OCI-LY1 (cell line): ENCODE results near the gene C16orf89.

Experiments used
- H2AFZ ChIP-seq: fragments of 200-600 bp; sonication (generic), shearing (Covaris generic); 2 replicates; pipeline ENCODE4 v1.6.0; 2014; ENCODE audit warnings: antibody characterized with exemption, mild to moderate bottlenecking, low read length
- H3F3A ChIP-seq: fragments of 200-600 bp; sonication (generic), shearing (Covaris generic); 2 replicates; pipeline ENCODE4 v1.6.0; 2014; ENCODE audit warnings: mild to moderate bottlenecking, antibody characterized with exemption, low read length, moderate library complexity; ENCODE audit not compliant: insufficient read depth
- H3K27ac ChIP-seq: fragments of 200-600 bp; sonication (generic); 2 replicates; pipeline ENCODE4 v1.5.1; 2014; ENCODE audit warnings: low read length, mixed run types, mild to moderate bottlenecking, low read depth; ENCODE audit not compliant: poor library complexity, severe bottlenecking
- H3K27me3 ChIP-seq: fragments of 200-600 bp; sonication (generic); 2 replicates; pipeline ENCODE4 v1.6.0; 2014; ENCODE audit warnings: antibody characterized with exemption, mild to moderate bottlenecking, low read length, moderate library complexity; ENCODE audit not compliant: insufficient read depth
- H3K36me3 ChIP-seq: fragments of 200-600 bp; sonication (generic); 2 replicates; pipeline ENCODE4 v1.6.1; 2014; ENCODE audit warnings: mild to moderate bottlenecking, antibody characterized with exemption, low read length, moderate library complexity, mixed read lengths; ENCODE audit not compliant: insufficient read depth
- H3K4me1 ChIP-seq: fragments of 200-600 bp; sonication (generic); 2 replicates; pipeline ENCODE4 v1.5.1; 2014; ENCODE audit warnings: mild to moderate bottlenecking, low read length, moderate library complexity; ENCODE audit not compliant: insufficient read depth, severe bottlenecking
- H3K4me2 ChIP-seq: fragments of 200-600 bp; sonication (generic), shearing (Covaris generic); 2 replicates; pipeline ENCODE4 v1.6.1; 2014; ENCODE audit warnings: low read length
- H3K4me3 ChIP-seq: fragments of 200-600 bp; sonication (generic); 2 replicates; pipeline ENCODE4 v1.5.1; 2014; ENCODE audit warnings: low read length, low read depth, mild to moderate bottlenecking, mixed read lengths; ENCODE audit not compliant: poor library complexity, severe bottlenecking
- H3K79me2 ChIP-seq: fragments of 200-600 bp; shearing (Covaris generic); 2 replicates; pipeline ENCODE4 v1.6.1; 2016; ENCODE audit warnings: mixed run types, low read length, mixed read lengths; ENCODE audit not compliant: insufficient read depth
- H3K9ac ChIP-seq: fragments of 200-600 bp; sonication (generic), shearing (Covaris generic); 2 replicates; pipeline ENCODE4 v1.6.1; 2014; ENCODE audit warnings: mild to moderate bottlenecking, low read length, mixed read lengths
- H3K9me2 ChIP-seq: fragments of 200-600 bp; sonication (generic), shearing (Covaris generic); 2 replicates; pipeline ENCODE4 v1.6.1; 2014; ENCODE audit warnings: low read depth, mild to moderate bottlenecking, low read length, mixed read lengths
- H3K9me3 ChIP-seq: fragments of 200-600 bp; shearing (Covaris generic); 2 replicates; pipeline ENCODE4 v1.6.1; 2014; ENCODE audit warnings: low read length, mixed read lengths
- H4K20me1 ChIP-seq: fragments of 200-600 bp; sonication (generic), shearing (Covaris generic); 2 replicates; pipeline ENCODE4 v1.6.0; 2016; ENCODE audit warnings: mild to moderate bottlenecking, low read length; ENCODE audit not compliant: insufficient read depth
- EZH2 ChIP-seq: fragments of 200-600 bp; sonication (generic), shearing (Covaris generic); IDR thresholded peaks from 2 replicates; pipeline ENCODE4 v1.8.0; 2017; ENCODE audit warnings: borderline replicate concordance, mixed run types, mild to moderate bottlenecking, antibody characterized with exemption, low read length, moderate library complexity, mixed read lengths
- TF ChIP-seq, protein P1 (sequence below): fragments of 200-600 bp; sonication (generic), shearing (Covaris generic); IDR thresholded peaks from 2 replicates; pipeline ENCODE4 v1.5.1; 2017; ENCODE audit warnings: mild to moderate bottlenecking, antibody characterized with exemption, low read length, moderate library complexity, mixed read lengths

Gene C16orf89

DNA sequence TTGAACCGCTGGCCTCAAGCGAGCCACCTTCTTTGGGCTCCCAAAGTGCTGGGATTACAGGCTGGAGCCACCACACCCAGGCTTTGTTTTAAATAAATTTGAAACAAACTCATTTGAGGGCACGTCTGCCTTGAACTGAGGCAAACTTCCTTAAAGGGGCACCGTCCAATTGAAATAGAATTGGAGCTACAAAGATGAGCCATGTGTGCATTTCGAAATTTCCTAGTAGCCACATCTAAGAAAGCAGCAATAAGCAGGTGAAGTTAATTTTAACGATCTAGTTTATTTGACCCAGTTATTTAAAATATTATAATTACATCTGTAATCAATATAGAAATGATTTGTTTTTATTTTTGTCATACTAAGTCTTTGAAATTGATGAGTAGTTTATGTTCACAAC lies 755 bp upstream of the C16orf89 start:
- no peak overlapping the region for H3K9ac ChIP-seq
- H3K27me3 ChIP-seq = no peaks in the 10 kb centered on the region
- H3K36me3 ChIP-seq = no peaks in the 10 kb centered on the region
- no peak overlapping the region for H3K4me3 ChIP-seq
- no peak for TF ChIP-seq EZH2
- TF ChIP-seq, protein P1, sequence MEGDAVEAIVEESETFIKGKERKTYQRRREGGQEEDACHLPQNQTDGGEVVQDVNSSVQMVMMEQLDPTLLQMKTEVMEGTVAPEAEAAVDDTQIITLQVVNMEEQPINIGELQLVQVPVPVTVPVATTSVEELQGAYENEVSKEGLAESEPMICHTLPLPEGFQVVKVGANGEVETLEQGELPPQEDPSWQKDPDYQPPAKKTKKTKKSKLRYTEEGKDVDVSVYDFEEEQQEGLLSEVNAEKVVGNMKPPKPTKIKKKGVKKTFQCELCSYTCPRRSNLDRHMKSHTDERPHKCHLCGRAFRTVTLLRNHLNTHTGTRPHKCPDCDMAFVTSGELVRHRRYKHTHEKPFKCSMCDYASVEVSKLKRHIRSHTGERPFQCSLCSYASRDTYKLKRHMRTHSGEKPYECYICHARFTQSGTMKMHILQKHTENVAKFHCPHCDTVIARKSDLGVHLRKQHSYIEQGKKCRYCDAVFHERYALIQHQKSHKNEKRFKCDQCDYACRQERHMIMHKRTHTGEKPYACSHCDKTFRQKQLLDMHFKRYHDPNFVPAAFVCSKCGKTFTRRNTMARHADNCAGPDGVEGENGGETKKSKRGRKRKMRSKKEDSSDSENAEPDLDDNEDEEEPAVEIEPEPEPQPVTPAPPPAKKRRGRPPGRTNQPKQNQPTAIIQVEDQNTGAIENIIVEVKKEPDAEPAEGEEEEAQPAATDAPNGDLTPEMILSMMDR = no peak
- H3K4me2 ChIP-seq = no peak overlapping the region
- no peak overlapping the region for H3K27ac ChIP-seq
- no peaks in the 10 kb centered on the region for H3K9me3 ChIP-seq
- H3K79me2 ChIP-seq = no peaks in the 10 kb centered on the region
- H4K20me1 ChIP-seq = no peaks in the 10 kb centered on the region
- H3K4me1 ChIP-seq = peaks cover 5% of the 10 kb centered on the region
- no peak overlapping the region for H2AFZ ChIP-seq
- no peaks in the 10 kb centered on the region for H3F3A ChIP-seq
- H3K9me2 ChIP-seq = no peaks in the 10 kb centered on the region

DNA sequence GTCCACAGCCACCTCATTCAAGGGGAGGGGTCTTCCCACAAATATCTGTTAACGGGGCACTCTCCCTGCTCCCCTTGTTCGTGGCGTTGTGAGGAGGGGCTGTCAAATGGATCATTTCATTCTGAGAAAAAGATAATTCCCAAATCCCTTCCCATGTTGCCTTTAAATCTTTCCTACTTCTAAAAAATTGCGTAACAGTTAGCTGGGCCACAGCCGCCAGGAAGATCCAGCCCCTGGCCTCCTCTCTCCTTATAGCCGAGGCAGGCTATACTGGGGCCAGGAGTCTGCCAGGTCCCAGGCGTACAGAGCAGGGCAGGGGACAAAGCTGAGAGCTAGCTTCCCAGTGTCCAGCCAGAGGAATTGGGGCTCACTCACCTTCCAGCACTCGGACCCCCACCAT lies 430 bp downstream of the C16orf89 start:
- no peaks in the 10 kb centered on the region for H3K79me2 ChIP-seq
- no peak overlapping the region for H3K27ac ChIP-seq
- H3K4me1 ChIP-seq = no peaks in the 10 kb centered on the region
- no peak overlapping the region for H3K4me3 ChIP-seq
- no peaks in the 10 kb centered on the region for H3K9me2 ChIP-seq
- H4K20me1 ChIP-seq = no peaks in the 10 kb centered on the region
- H3K36me3 ChIP-seq = no peaks in the 10 kb centered on the region
- H3K9ac ChIP-seq = no peak overlapping the region
- H3K9me3 ChIP-seq = no peaks in the 10 kb centered on the region
- no peaks in the 10 kb centered on the region for H3F3A ChIP-seq
- H3K27me3 ChIP-seq = no peaks in the 10 kb centered on the region
- TF ChIP-seq EZH2 = no peak
- TF ChIP-seq, protein P1 = no peak
- H2AFZ ChIP-seq = no peak overlapping the region
- H3K4me2 ChIP-seq = no peak overlapping the region

DNA sequence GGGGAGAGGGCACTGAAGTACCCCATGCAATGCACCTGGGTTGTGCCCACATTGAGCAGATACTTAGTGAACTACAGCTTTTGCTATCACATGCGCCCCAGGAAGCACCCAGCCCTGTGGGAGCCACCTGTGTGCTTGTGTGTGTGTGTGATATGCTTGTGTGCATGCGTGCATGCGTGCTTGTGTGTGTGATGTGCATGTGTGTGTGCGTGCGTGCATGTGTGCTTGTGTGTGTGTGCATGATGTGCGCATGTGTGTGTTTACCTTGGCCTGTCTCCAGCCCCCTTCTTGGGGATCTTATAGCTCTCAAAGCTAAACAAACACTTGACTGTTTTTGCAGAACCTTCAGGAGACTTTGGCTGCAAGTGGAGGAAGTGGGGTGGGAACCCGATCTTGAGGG lies 841 bp downstream of the C16orf89 start:
- H3K4me2 ChIP-seq = no peak overlapping the region
- H3K27me3 ChIP-seq = no peaks in the 10 kb centered on the region

More for the DNA sequence above, 841 bp downstream of the C16orf89 start:
- Histone ChIP-seq H3F3A (no peaks in the 10 kb centered on the region), H3K9me3 (no peaks in the 10 kb centered on the region), H4K20me1 (no peaks in the 10 kb centered on the region), H3K27ac (no peak overlapping the region), H3K9ac (no peak overlapping the region), H3K4me1 (no peaks in the 10 kb centered on the region), H2AFZ (no peak overlapping the region), H3K36me3 (no peaks in the 10 kb centered on the region), H3K79me2 (no peaks in the 10 kb centered on the region), H3K9me2 (no peaks in the 10 kb centered on the region), H3K4me3 (no peak overlapping the region)
- TF ChIP-seq EZH2 = no peak
- TF ChIP-seq, protein P1 = no peak
